ENCODE measurements around the gene RELN. TPM values are rescaled to one million over a fixed set of nuclear protein-coding genes. Genes with fewer than 3 reads are reported as not detected.

RELN gene
- polyA plus RNA-seq, 1 experiment: 4.3 TPM

- no peaks in the 10 kb centered on the region for H3K27me3 ChIP-seq (ENCODE audit: control insufficient read depth, insufficient read depth, low read length)
- H3K4me3 ChIP-seq (ENCODE audit: low read depth, low read length): no peak overlapping the region
- CTCF ChIA-PET: no interaction called here
- TF ChIP-seq CTCF (IDR thresholded peaks at IDR 0.05; ENCODE audit: insufficient read depth, low read depth, low read length): no peak
- POLR2A ChIA-PET: no interaction called here
- no peaks in the 10 kb centered on the region for H3K36me3 ChIP-seq (ENCODE audit: control insufficient read depth, insufficient read depth, low read length)
- no peak for DNase-seq (ENCODE audit: low read depth)
Observed at GRCh38 chr7:103809229-103809994, 180.0 kb downstream of the RELN start.

GRCh38 chr7:103805346-103805745, 184.1 kb downstream of the RELN start:
- CTCF ChIA-PET: interaction anchor here (1.4 kb wide), 1 partner anchor 254 kb away, joined by 3 read pairs; no protein-coding TSS in a partner anchor
- no peaks in the 10 kb centered on the region for H3K36me3 ChIP-seq (ENCODE audit: control insufficient read depth, insufficient read depth, low read length)
- H3K27me3 ChIP-seq (ENCODE audit: control insufficient read depth, insufficient read depth, low read length): no peaks in the 10 kb centered on the region
- no peak overlapping the region for H3K4me3 ChIP-seq (ENCODE audit: low read depth, low read length)
- no peak for DNase-seq (ENCODE audit: low read depth)
- TF ChIP-seq CTCF (IDR thresholded peaks at IDR 0.05; ENCODE audit: insufficient read depth, low read depth, low read length): no peak
- POLR2A ChIA-PET: no interaction called here

DNA sequence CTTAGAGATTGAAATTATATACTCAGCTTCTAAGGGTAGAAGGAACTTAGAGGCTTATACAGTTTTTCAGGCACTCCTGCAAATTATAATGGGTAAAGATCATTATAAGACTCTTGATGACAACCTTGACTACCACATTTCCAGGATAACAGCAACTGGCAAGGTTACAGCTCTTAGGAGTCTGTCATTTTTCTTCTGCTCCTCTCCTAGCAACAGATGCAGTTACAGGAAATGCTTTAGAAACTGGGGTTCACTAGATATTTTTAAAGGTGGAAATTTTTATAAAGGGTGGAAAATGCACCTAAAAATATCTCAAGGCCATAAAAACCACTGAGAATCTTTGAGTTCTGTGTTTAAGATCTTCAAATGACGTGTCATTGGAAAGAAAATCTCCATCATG, 185.8 kb downstream of the RELN start:
- POLR2A ChIA-PET: no interaction called here

DNA sequence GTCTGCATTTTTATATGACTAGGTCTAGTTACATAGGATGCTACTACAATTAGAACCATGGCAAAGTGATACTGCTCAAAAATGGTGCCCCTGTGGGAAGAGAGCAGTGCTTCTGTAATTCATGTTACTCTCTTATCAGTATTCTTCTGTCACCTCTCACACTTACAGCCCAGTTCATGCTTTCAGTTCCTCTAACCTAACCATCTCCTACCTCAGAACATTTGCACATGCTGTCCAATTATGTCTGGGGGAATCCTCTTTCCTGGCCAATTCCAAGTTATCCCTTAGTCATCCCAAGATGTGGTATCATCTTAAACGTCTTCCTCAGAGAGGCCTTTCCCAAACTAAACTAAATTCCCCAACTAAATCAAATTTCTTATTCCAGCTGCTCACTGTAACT, 190.2 kb downstream of the RELN start:
- ChIA-PET POLR2A (no interaction called here), CTCF (no interaction called here)
- no peak for TF ChIP-seq CTCF (IDR thresholded peaks at IDR 0.05; ENCODE audit: insufficient read depth, low read depth, low read length)

More for the DNA sequence above, 185.8 kb downstream of the RELN start:
- H3K36me3 ChIP-seq (ENCODE audit: control insufficient read depth, insufficient read depth, low read length): no peaks in the 10 kb centered on the region
- TF ChIP-seq CTCF (IDR thresholded peaks at IDR 0.05; ENCODE audit: insufficient read depth, low read depth, low read length): no peak
- no peaks in the 10 kb centered on the region for H3K27me3 ChIP-seq (ENCODE audit: control insufficient read depth, insufficient read depth, low read length)
- no peak overlapping the region for H3K4me3 ChIP-seq (ENCODE audit: low read depth, low read length)
- DNase-seq (ENCODE audit: low read depth): no peak
- CTCF ChIA-PET: no interaction called here

GRCh38 chr7:103797647-103798307, 191.7 kb downstream of the RELN start:
- ChIA-PET POLR2A (no interaction called here), CTCF (interaction anchor here (1.1 kb wide), 1 partner anchor 314 kb away, joined by 4 read pairs; no protein-coding TSS in a partner anchor)
- no peak for TF ChIP-seq CTCF (IDR thresholded peaks at IDR 0.05; ENCODE audit: insufficient read depth, low read depth, low read length)
- no peaks in the 10 kb centered on the region for H3K27me3 ChIP-seq (ENCODE audit: control insufficient read depth, insufficient read depth, low read length)
- H3K4me3 ChIP-seq (ENCODE audit: low read depth, low read length): no peak overlapping the region
- no peak for DNase-seq (ENCODE audit: low read depth)
- no peaks in the 10 kb centered on the region for H3K36me3 ChIP-seq (ENCODE audit: control insufficient read depth, insufficient read depth, low read length)

More for the DNA sequence above, 190.2 kb downstream of the RELN start:
- no peak for DNase-seq (ENCODE audit: low read depth)
- H3K4me3 ChIP-seq (ENCODE audit: low read depth, low read length): no peak overlapping the region
- no peaks in the 10 kb centered on the region for H3K27me3 ChIP-seq (ENCODE audit: control insufficient read depth, insufficient read depth, low read length)
- no peaks in the 10 kb centered on the region for H3K36me3 ChIP-seq (ENCODE audit: control insufficient read depth, insufficient read depth, low read length)

Measured in BJ (cell line).